Tibial nerve (tissue), 4 donors: ENCODE data around the gene PTGDR2.

Experiments used
- CTCF ChIP-seq, 5 experiments: fragments of 200-600 bp in 3 of 5; fragments of 450-650 bp in 2 of 5; sonication (generic) in 3 of 5; IDR thresholded peaks; one replicate each; pipeline ENCODE4 v1.5.1; 2016 to 2019; ENCODE audit warnings: antibody characterized with exemption in 5 of 5, mild to moderate bottlenecking in 3 of 5, moderate library complexity in 2 of 5
- EP300 ChIP-seq, 2 donors: sonication (generic); formaldehyde crosslinking; IDR thresholded peaks; one replicate each; pipeline ENCODE4 v1.6.1; 2017; ENCODE audit warnings: antibody characterized with exemption in 2 of 2, mild to moderate bottlenecking in 1 of 2

GRCh38 chr11:60816590-60817157, 39.1 kb downstream of the PTGDR2 start:
- TF ChIP-seq EP300 (IDR thresholded peaks at IDR 0.05) (no peak), CTCF (IDR thresholded peaks at IDR 0.05) (no peak)
